GM23338 (cell line): Measurements from ENCODE around the gene LRMDA. TPM values are rescaled to one million over a fixed set of nuclear protein-coding genes. Genes with fewer than 3 reads are reported as not detected.

Experiments
- EZH2phosphoT487 ChIP-seq: fragments of 200-600 bp; sonication (generic); IDR thresholded peaks from one replicate; pipeline ENCODE4 v1.8.1; 2018; ENCODE audit warnings: antibody characterized with exemption; ENCODE audit not compliant: unreplicated experiment
- POLR2AphosphoS5 ChIP-seq: IDR thresholded peaks from 2 replicates; pipeline ENCODE4 v1.6.1; 2016; ENCODE audit warnings: antibody characterized with exemption, low read depth
- REST ChIP-seq: IDR thresholded peaks from one replicate; pipeline ENCODE4 v1.6.1; 2018; ENCODE audit warnings: antibody characterized with exemption; ENCODE audit not compliant: unreplicated experiment
- ZNF331 ChIP-seq: fragments of 250-450 bp; sonication (Bioruptor Pico); IDR thresholded peaks from 2 replicates; pipeline ENCODE4 v1.5.0; 2020; ENCODE audit warnings: low read depth, mild to moderate bottlenecking, moderate library complexity
- ZNF462 ChIP-seq: fragments of 250-450 bp; sonication (Bioruptor Pico); IDR thresholded peaks from 2 replicates; pipeline ENCODE4 v1.5.0; 2020; ENCODE audit warnings: mild to moderate bottlenecking, moderate library complexity
- polyA plus RNA-seq: library from polyadenylated mRNA; unstranded; fragments of >200 nt; fragmentation: Nextera tagmentation; extraction: Ambion mirVana; gene quantifications from 2 replicates; pipeline ENCODE4 v1.2.1, GENCODE V29; 2016
- total RNA-seq: library from RNA; depleted of rRNA; stranded (reverse); fragments of >200 nt; shearing (Covaris generic); gene quantifications from 2 replicates; pipeline ENCODE4 v1.2.3, GENCODE V29; 2014
- TF ChIP-seq, protein P1 (sequence below), 2 experiments: fragments of 200-600 bp in 1 of 2; sonication (generic) in 1 of 2; conservative IDR thresholded peaks; 2 replicates each; pipeline versions ENCODE4 v1.5.1 to v1.6.1; 2016 to 2017; ENCODE audit warnings: antibody characterized with exemption in 2 of 2, low read depth in 2 of 2, mild to moderate bottlenecking in 2 of 2, moderate library complexity in 1 of 2

The LRMDA gene
- total and polyA plus RNA-seq, 2 experiments from 2014 or later: 0.90 to 1.8 TPM

DNA sequence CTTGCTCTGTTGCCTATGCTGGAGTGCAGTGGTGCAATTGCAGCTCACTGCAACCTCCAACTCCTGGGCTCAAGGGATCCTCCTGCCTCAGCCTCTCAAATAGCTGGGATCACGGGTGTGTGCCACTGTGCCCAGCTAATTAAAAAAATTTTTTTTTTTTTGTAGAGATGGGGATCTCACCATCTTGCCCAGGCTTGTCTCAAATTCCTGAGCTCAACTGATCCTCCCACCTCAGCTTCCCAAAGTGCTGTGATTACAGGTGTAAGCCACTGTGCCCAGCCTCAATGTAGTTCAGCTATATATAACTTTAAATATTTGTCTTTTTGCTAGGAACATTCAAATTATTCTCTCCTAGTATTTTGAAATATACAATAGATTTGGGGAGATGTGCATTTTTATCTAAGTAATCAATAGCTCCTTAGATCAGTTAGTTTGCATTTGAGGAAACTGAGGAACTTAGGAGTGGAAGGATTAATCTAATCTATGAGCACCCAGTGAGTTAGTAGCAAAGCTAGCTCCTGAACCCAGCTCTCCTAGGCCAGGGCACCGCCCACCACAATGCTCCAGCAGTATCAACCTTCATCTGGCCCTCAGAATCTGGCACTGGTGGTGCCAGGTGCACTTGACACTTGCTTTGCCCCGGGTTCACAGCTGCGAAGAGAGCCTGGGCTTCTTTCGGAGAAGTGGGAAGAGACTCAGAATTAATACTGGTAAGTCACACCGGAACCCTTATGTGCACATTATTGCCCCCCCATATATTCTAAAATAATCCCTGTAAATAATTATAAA lies 5.9 kb upstream of the LRMDA start (continued):
- TF ChIP-seq ZNF462 (CRISPR knock-in tag): no peak
- no peak for TF ChIP-seq POLR2AphosphoS5
- TF ChIP-seq, protein P1, sequence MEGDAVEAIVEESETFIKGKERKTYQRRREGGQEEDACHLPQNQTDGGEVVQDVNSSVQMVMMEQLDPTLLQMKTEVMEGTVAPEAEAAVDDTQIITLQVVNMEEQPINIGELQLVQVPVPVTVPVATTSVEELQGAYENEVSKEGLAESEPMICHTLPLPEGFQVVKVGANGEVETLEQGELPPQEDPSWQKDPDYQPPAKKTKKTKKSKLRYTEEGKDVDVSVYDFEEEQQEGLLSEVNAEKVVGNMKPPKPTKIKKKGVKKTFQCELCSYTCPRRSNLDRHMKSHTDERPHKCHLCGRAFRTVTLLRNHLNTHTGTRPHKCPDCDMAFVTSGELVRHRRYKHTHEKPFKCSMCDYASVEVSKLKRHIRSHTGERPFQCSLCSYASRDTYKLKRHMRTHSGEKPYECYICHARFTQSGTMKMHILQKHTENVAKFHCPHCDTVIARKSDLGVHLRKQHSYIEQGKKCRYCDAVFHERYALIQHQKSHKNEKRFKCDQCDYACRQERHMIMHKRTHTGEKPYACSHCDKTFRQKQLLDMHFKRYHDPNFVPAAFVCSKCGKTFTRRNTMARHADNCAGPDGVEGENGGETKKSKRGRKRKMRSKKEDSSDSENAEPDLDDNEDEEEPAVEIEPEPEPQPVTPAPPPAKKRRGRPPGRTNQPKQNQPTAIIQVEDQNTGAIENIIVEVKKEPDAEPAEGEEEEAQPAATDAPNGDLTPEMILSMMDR (conservative IDR thresholded peaks at IDR 0.05; ENCODE audit: low read depth in 2 of 2): no peak
- no peak for TF ChIP-seq REST
- TF ChIP-seq EZH2phosphoT487: no peak
- TF ChIP-seq ZNF331 (CRISPR knock-in tag): no peak
